Measurements from ENCODE around the gene GUCD1. TPM values are rescaled to one million over a fixed set of nuclear protein-coding genes. Genes with fewer than 3 reads are reported as not detected.
"Not testable (repeated sequence)": the region's sequence is repeated elsewhere in the genome, so short reads cannot be mapped to it uniquely, and the experiment has no call there.

GUCD1 gene
- polyA plus RNA-seq, 1 donor (not counting 4 experiments of a cell fraction or from before 2014, with no cell fraction given): 43.0 TPM

- Histone ChIP-seq H3K9ac (ENCODE audit: control insufficient read depth, extremely low read depth, insufficient read depth, low read length) (no peak overlapping the region), H3K9me3 (ENCODE audit: control insufficient read depth, low read depth, low read length) (no peaks in the 10 kb centered on the region), H3K9me1 (ENCODE audit: control insufficient read depth, extremely low read depth, insufficient read depth, low read length) (no peaks in the 10 kb centered on the region), H4K20me1 (ENCODE audit: control insufficient read depth, extremely low read depth, insufficient read depth, low read length) (no peaks in the 10 kb centered on the region), H3K79me2 (ENCODE audit: control insufficient read depth, insufficient read depth, low read length) (no peaks in the 10 kb centered on the region), H3K36me3 (ENCODE audit: control insufficient read depth in 2 of 2, extremely low read depth in 1 of 2, insufficient read depth in 2 of 2, low read length in 2 of 2) (no peaks in the 10 kb centered on the region), H3K27me3 (ENCODE audit: control insufficient read depth, extremely low read depth, insufficient read depth, low read length) (no peaks in the 10 kb centered on the region), H3K27ac (ENCODE audit: control insufficient read depth, insufficient read depth, low read length) (no peak overlapping the region), H2AFZ (ENCODE audit: control insufficient read depth, low read length) (no peak overlapping the region), H3K4me1 (ENCODE audit: control insufficient read depth, extremely low read depth, insufficient read depth, low read length) (no peaks in the 10 kb centered on the region), H3K4me2 (ENCODE audit: control insufficient read depth, extremely low read depth, insufficient read depth, low read depth, low read length) (no peak overlapping the region), H3K4me3 (ENCODE audit: control insufficient read depth in 2 of 3, extremely low read depth in 1 of 3, insufficient read depth in 2 of 3, low read depth in 1 of 3, low read length in 3 of 3) (no peak overlapping the region)
- FAIRE-seq (no peak), DNase-seq (ENCODE audit: low read depth, low spot score) (no peak)
- dilution Hi-C loops (cut with MboI; ENCODE audit: extremely low pct_ligation_motif_present, low sequenced_read_pairs): no loop called here
- TF ChIP-seq CTCF (optimal IDR thresholded peaks at IDR 0.05 in 1 of 3, IDR thresholded peaks at IDR 0.05 in 1 of 3, conservative IDR thresholded peaks at IDR 0.05 in 1 of 3; ENCODE audit: extremely low read depth in 1 of 3, insufficient read depth in 2 of 3, low read length in 3 of 3) (no peak), EZH2 (IDR thresholded peaks at IDR 0.05; ENCODE audit: low read length) (no peak)
Observed at GRCh38 chr22:24532075-24532474, 22.9 kb downstream of the GUCD1 start.

- dilution Hi-C loops (cut with MboI; ENCODE audit: extremely low pct_ligation_motif_present, low sequenced_read_pairs); H3K36me3 ChIP-seq (ENCODE audit: control insufficient read depth in 2 of 2, extremely low read depth in 1 of 2, insufficient read depth in 2 of 2, low read length in 2 of 2); H3K4me2 ChIP-seq (ENCODE audit: control insufficient read depth, extremely low read depth, insufficient read depth, low read depth, low read length); H3K4me1 ChIP-seq (ENCODE audit: control insufficient read depth, extremely low read depth, insufficient read depth, low read length); H3K9me1 ChIP-seq (ENCODE audit: control insufficient read depth, extremely low read depth, insufficient read depth, low read length); H3K4me3 ChIP-seq (ENCODE audit: control insufficient read depth in 2 of 3, extremely low read depth in 1 of 3, insufficient read depth in 2 of 3, low read depth in 1 of 3, low read length in 3 of 3); H3K9ac ChIP-seq (ENCODE audit: control insufficient read depth, extremely low read depth, insufficient read depth, low read length); H3K79me2 ChIP-seq (ENCODE audit: control insufficient read depth, insufficient read depth, low read length); H4K20me1 ChIP-seq (ENCODE audit: control insufficient read depth, extremely low read depth, insufficient read depth, low read length); H3K9me3 ChIP-seq (ENCODE audit: control insufficient read depth, low read depth, low read length); DNase-seq (ENCODE audit: low read depth, low spot score); H3K27me3 ChIP-seq (ENCODE audit: control insufficient read depth, extremely low read depth, insufficient read depth, low read length); H3K27ac ChIP-seq (ENCODE audit: control insufficient read depth, insufficient read depth, low read length); H2AFZ ChIP-seq (ENCODE audit: control insufficient read depth, low read length); FAIRE-seq: not testable (repeated sequence)
Observed at GRCh38 chr22:24530968-24531367, 24.0 kb downstream of the GUCD1 start.

GRCh38 chr22:24529898-24530297 is 25.0 kb downstream of the GUCD1 start:
- no peaks in the 10 kb centered on the region for H3K4me1 ChIP-seq (ENCODE audit: control insufficient read depth, extremely low read depth, insufficient read depth, low read length)
- H3K79me2 ChIP-seq (ENCODE audit: control insufficient read depth, insufficient read depth, low read length): no peaks in the 10 kb centered on the region
- DNase-seq (ENCODE audit: low read depth, low spot score) (no peak), FAIRE-seq (no peak)
- no peaks in the 10 kb centered on the region for H3K36me3 ChIP-seq (ENCODE audit: control insufficient read depth in 2 of 2, extremely low read depth in 1 of 2, insufficient read depth in 2 of 2, low read length in 2 of 2)
- no peak overlapping the region for H3K27ac ChIP-seq (ENCODE audit: control insufficient read depth, insufficient read depth, low read length)
- H3K4me2 ChIP-seq (ENCODE audit: control insufficient read depth, extremely low read depth, insufficient read depth, low read depth, low read length): no peak overlapping the region
- H3K9me3 ChIP-seq (ENCODE audit: control insufficient read depth, low read depth, low read length): no peaks in the 10 kb centered on the region
- dilution Hi-C loops (cut with MboI; ENCODE audit: extremely low pct_ligation_motif_present, low sequenced_read_pairs): no loop called here
- no peaks in the 10 kb centered on the region for H4K20me1 ChIP-seq (ENCODE audit: control insufficient read depth, extremely low read depth, insufficient read depth, low read length)
- no peaks in the 10 kb centered on the region for H3K9me1 ChIP-seq (ENCODE audit: control insufficient read depth, extremely low read depth, insufficient read depth, low read length)
- no peak overlapping the region for H2AFZ ChIP-seq (ENCODE audit: control insufficient read depth, low read length)
- no peak overlapping the region for H3K9ac ChIP-seq (ENCODE audit: control insufficient read depth, extremely low read depth, insufficient read depth, low read length)
- TF ChIP-seq CTCF (optimal IDR thresholded peaks at IDR 0.05 in 1 of 3, IDR thresholded peaks at IDR 0.05 in 1 of 3, conservative IDR thresholded peaks at IDR 0.05 in 1 of 3; ENCODE audit: extremely low read depth in 1 of 3, insufficient read depth in 2 of 3, low read length in 3 of 3) (no peak), EZH2 (IDR thresholded peaks at IDR 0.05; ENCODE audit: low read length) (no peak)
- H3K27me3 ChIP-seq (ENCODE audit: control insufficient read depth, extremely low read depth, insufficient read depth, low read length): no peaks in the 10 kb centered on the region
- no peak overlapping the region for H3K4me3 ChIP-seq (ENCODE audit: control insufficient read depth in 2 of 3, extremely low read depth in 1 of 3, insufficient read depth in 2 of 3, low read depth in 1 of 3, low read length in 3 of 3)
